ENCODE data around the gene B3GNT5. TPM values are rescaled to one million over a fixed set of nuclear protein-coding genes. Genes with fewer than 3 reads are reported as not detected.

B3GNT5 gene
- total and polyA plus RNA-seq, 10 of the 15 experiments (the other 5 are each of a cell fraction or from before 2014, with no cell fraction given) = 0.24 to 1.1 (median 0.48) TPM

DNA sequence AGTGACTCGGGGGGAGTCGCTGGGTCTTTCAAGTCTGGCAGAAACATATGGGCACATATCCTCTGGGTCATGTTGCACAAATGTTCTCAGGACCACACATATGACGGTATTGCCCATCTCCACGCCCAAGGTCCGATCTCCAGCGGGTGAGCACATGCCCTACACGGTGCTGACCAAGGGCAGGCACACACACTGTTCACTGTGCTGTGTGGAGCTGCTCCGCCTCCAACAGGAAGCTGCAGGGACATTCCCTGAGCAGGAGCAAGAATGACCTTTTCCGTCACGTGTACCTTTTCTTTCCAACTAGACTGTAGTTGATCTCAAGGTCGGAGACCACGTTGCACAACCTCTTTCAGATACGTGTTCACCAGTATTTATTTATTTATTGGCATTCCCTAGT lies 41.7 kb upstream of the B3GNT5 start:
- Histone ChIP-seq H3K4me1 (ENCODE audit: control insufficient read depth, insufficient read depth, low read length) (no peaks in the 10 kb centered on the region), H3K9ac (ENCODE audit: control insufficient read depth, insufficient read depth, low read length) (no peak overlapping the region), H3K4me3 (no peak overlapping the region), H3K27ac (ENCODE audit: control insufficient read depth, insufficient read depth) (no peak overlapping the region), H3K27me3 (replicated peaks in 1 of 2; ENCODE audit: control insufficient read depth in 2 of 2, insufficient read depth in 2 of 2, low read length in 1 of 2) (0 out of 4 replicates have a peak, but pooled peaks cover 0 to 5% of the 10 kb centered on the region in 2 experiments), H4K20me1 (ENCODE audit: control insufficient read depth, insufficient read depth) (no peaks in the 10 kb centered on the region), H3K4me2 (ENCODE audit: control insufficient read depth, insufficient read depth) (no peak overlapping the region), H3K36me3 (ENCODE audit: control insufficient read depth in 2 of 2, insufficient read depth in 2 of 2, low read length in 1 of 2) (no peaks in the 10 kb centered on the region), H3K79me2 (ENCODE audit: control insufficient read depth, insufficient read depth, low read length) (no peaks in the 10 kb centered on the region), H2AFZ (ENCODE audit: control insufficient read depth, low read depth, low read length) (no peak overlapping the region), H3K9me3 (replicated peaks; ENCODE audit: control insufficient read depth, insufficient read depth, low read length) (no peaks in the 10 kb centered on the region; the same call in 2 of the 3 replicates)
- CTCF ChIA-PET = no interaction called here
- POLR2A ChIA-PET = no interaction called here
- TF ChIP-seq NRF1 (conservative IDR thresholded peaks at IDR 0.05; ENCODE audit: low read depth, low read length) = no peak
- TF ChIP-seq CREM (IDR thresholded peaks at IDR 0.05; ENCODE audit: low read depth) = no peak
- no peak for DNase-seq (ENCODE audit: low read depth, low spot score)
- 68% methylated on average over 13 of the region's 13 CpGs for WGBS (ENCODE audit: insufficient coverage, insufficient replicate concordance, low lambda C conversion rate, missing lambda C conversion rate)
- RAD21 ChIA-PET (ENCODE audit: unreplicated experiment) = no interaction called here
- no TSS peak for BruUV-seq (replicated peaks)
- no peak for ATAC-seq
- intact Hi-C loops (cut with micrococcal nuclease; ENCODE audit: unreplicated experiment) = no loop called here
- no peak for FAIRE-seq
- SMC1A ChIA-PET (ENCODE audit: uncharacterized antibody, unreplicated experiment) = interaction anchor here (1.0 kb wide), 1 partner anchor 74 kb away, joined by 3 read pairs; no protein-coding TSS in a partner anchor
- in situ Hi-C loops (cut with MboI) = no loop called here

DNA sequence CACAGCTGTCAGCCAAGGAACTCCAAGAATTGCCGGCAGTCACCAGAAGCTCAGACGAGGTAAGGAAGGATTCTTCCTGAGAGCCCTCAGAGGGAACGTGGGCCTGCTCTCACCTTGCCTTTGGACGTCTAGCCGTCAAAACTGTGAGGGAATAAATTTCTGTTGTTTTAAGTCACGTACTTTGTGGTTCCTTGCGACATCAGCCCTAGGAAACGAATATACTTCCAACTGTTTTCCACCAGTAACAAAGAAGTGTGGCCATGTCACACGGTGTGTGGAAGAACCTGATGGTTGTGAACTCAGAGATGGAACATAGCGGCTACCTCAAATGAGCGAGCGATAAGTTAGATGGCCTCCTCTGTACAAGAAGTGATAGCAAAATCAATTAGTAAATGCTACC lies 41.0 kb upstream of the B3GNT5 start:
- no peak overlapping the region for H3K27ac ChIP-seq (ENCODE audit: control insufficient read depth, insufficient read depth)
- H3K4me1 ChIP-seq (ENCODE audit: control insufficient read depth, insufficient read depth, low read length) = no peaks in the 10 kb centered on the region
- H4K20me1 ChIP-seq (ENCODE audit: control insufficient read depth, insufficient read depth) = no peaks in the 10 kb centered on the region
- no peaks in the 10 kb centered on the region for H3K36me3 ChIP-seq (ENCODE audit: control insufficient read depth in 2 of 2, insufficient read depth in 2 of 2, low read length in 1 of 2)
- 60% methylated on average over 12 of the region's 12 CpGs for whole genome bisulfite sequencing (ENCODE audit: insufficient coverage, insufficient replicate concordance, low lambda C conversion rate, missing lambda C conversion rate)
- ChIA-PET RAD21 (ENCODE audit: unreplicated experiment) (interaction anchor here (0.5 to 2.3 kb wide), 4 partner anchors 12 to 159 kb away, joined by 3 to 11 read pairs (median 6); no protein-coding TSS in a partner anchor), SMC1A (ENCODE audit: uncharacterized antibody, unreplicated experiment) (interaction anchor here (0.7 to 1.2 kb wide), 4 partner anchors 14 to 163 kb away, joined by 3 to 4 read pairs (median 3); no protein-coding TSS in a partner anchor), POLR2A (no interaction called here), CTCF (interaction anchor here (1.0 kb wide), 1 partner anchor 28 kb away, joined by 4 read pairs; no protein-coding TSS in a partner anchor)
- no peaks in the 10 kb centered on the region; the same call in 2 of the 3 replicates for H3K9me3 ChIP-seq (replicated peaks; ENCODE audit: control insufficient read depth, insufficient read depth, low read length)
- H2AFZ ChIP-seq (ENCODE audit: control insufficient read depth, low read depth, low read length) = no peak overlapping the region
- intact Hi-C loops (cut with micrococcal nuclease; ENCODE audit: unreplicated experiment) (no loop called here), in situ Hi-C loops (cut with MboI) (no loop called here)
- FAIRE-seq (no peak), ATAC-seq (no peak), DNase-seq (ENCODE audit: low read depth, low spot score) (no peak)
- no peaks in the 10 kb centered on the region for H3K79me2 ChIP-seq (ENCODE audit: control insufficient read depth, insufficient read depth, low read length)
- 0 out of 4 replicates have a peak, but pooled peaks cover 0 to 5% of the 10 kb centered on the region in 2 experiments for H3K27me3 ChIP-seq (replicated peaks in 1 of 2; ENCODE audit: control insufficient read depth in 2 of 2, insufficient read depth in 2 of 2, low read length in 1 of 2)
- BruUV-seq (replicated peaks) = no TSS peak
- no peak overlapping the region for H3K4me2 ChIP-seq (ENCODE audit: control insufficient read depth, insufficient read depth)
- no peak overlapping the region for H3K4me3 ChIP-seq
- H3K9ac ChIP-seq (ENCODE audit: control insufficient read depth, insufficient read depth, low read length) = no peak overlapping the region
- TF ChIP-seq, protein P1, sequence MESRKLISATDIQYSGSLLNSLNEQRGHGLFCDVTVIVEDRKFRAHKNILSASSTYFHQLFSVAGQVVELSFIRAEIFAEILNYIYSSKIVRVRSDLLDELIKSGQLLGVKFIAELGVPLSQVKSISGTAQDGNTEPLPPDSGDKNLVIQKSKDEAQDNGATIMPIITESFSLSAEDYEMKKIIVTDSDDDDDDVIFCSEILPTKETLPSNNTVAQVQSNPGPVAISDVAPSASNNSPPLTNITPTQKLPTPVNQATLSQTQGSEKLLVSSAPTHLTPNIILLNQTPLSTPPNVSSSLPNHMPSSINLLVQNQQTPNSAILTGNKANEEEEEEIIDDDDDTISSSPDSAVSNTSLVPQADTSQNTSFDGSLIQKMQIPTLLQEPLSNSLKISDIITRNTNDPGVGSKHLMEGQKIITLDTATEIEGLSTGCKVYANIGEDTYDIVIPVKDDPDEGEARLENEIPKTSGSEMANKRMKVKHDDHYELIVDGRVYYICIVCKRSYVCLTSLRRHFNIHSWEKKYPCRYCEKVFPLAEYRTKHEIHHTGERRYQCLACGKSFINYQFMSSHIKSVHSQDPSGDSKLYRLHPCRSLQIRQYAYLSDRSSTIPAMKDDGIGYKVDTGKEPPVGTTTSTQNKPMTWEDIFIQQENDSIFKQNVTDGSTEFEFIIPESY (IDR thresholded peaks at IDR 0.05) = no peak
- TF ChIP-seq, protein P2, sequence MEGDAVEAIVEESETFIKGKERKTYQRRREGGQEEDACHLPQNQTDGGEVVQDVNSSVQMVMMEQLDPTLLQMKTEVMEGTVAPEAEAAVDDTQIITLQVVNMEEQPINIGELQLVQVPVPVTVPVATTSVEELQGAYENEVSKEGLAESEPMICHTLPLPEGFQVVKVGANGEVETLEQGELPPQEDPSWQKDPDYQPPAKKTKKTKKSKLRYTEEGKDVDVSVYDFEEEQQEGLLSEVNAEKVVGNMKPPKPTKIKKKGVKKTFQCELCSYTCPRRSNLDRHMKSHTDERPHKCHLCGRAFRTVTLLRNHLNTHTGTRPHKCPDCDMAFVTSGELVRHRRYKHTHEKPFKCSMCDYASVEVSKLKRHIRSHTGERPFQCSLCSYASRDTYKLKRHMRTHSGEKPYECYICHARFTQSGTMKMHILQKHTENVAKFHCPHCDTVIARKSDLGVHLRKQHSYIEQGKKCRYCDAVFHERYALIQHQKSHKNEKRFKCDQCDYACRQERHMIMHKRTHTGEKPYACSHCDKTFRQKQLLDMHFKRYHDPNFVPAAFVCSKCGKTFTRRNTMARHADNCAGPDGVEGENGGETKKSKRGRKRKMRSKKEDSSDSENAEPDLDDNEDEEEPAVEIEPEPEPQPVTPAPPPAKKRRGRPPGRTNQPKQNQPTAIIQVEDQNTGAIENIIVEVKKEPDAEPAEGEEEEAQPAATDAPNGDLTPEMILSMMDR (IDR thresholded peaks at IDR 0.05 in 2 of 3, conservative IDR thresholded peaks at IDR 0.05 in 1 of 3; ENCODE audit: control insufficient read depth in 2 of 3, extremely low read depth in 1 of 3, insufficient read depth in 1 of 3, low read depth in 3 of 3, low read length in 3 of 3) = no peak
- TF ChIP-seq, protein P3, sequence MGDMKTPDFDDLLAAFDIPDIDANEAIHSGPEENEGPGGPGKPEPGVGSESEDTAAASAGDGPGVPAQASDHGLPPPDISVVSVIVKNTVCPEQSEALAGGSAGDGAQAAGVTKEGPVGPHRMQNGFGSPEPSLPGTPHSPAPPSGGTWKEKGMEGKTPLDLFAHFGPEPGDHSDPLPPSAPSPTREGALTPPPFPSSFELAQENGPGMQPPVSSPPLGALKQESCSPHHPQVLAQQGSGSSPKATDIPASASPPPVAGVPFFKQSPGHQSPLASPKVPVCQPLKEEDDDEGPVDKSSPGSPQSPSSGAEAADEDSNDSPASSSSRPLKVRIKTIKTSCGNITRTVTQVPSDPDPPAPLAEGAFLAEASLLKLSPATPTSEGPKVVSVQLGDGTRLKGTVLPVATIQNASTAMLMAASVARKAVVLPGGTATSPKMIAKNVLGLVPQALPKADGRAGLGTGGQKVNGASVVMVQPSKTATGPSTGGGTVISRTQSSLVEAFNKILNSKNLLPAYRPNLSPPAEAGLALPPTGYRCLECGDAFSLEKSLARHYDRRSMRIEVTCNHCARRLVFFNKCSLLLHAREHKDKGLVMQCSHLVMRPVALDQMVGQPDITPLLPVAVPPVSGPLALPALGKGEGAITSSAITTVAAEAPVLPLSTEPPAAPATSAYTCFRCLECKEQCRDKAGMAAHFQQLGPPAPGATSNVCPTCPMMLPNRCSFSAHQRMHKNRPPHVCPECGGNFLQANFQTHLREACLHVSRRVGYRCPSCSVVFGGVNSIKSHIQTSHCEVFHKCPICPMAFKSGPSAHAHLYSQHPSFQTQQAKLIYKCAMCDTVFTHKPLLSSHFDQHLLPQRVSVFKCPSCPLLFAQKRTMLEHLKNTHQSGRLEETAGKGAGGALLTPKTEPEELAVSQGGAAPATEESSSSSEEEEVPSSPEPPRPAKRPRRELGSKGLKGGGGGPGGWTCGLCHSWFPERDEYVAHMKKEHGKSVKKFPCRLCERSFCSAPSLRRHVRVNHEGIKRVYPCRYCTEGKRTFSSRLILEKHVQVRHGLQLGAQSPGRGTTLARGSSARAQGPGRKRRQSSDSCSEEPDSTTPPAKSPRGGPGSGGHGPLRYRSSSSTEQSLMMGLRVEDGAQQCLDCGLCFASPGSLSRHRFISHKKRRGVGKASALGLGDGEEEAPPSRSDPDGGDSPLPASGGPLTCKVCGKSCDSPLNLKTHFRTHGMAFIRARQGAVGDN (IDR thresholded peaks at IDR 0.05) = no peak
- no peak for TF ChIP-seq MTA2 (IDR thresholded peaks at IDR 0.05; ENCODE audit: low read depth)
